HG02588 (cell line): ENCODE measurements around the gene B4GALT6.
A peak's percentile ranks its signal among the peaks of the same experiment; 100 is the strongest.
"Not testable (repeated sequence)": the region's sequence is repeated elsewhere in the genome, so short reads cannot be mapped to it uniquely, and the experiment has no call there.

ENCODE experiments used
- ATAC-seq: cut with Tn5 transposase; IDR thresholded peaks from one replicate; pipeline ENCODE4 v1.9.1; 2021; ENCODE audit warnings: mild to moderate bottlenecking, moderate library complexity; ENCODE audit not compliant: unreplicated experiment

B4GALT6 gene

GRCh38 chr18:31684279-31685096, at the start of gene B4GALT6:
Gene B4GALT6, minus strand, starts transcription at chr18:31684581. Its CDS starts 155 bp downstream, at chr18:31684426.
- ATAC-seq, result peak; percentile 36

GRCh38 chr18:31731628-31732027, 47.2 kb upstream of the B4GALT6 start:
- ATAC-seq, result no peak

GRCh38 chr18:31729196-31729595, 44.8 kb upstream of the B4GALT6 start:
- ATAC-seq, result not testable (repeated sequence)

- no peak for ATAC-seq
These were observed 39.8 kb upstream of the B4GALT6 start for GRCh38 chr18:31723990-31724711.

- no peak for ATAC-seq
These were observed 39.2 kb upstream of the B4GALT6 start for GRCh38 chr18:31723639-31723989.

- ATAC-seq, result peak; percentile 97
These were observed 38.1 kb upstream of the B4GALT6 start for GRCh38 chr18:31722369-31722957.

- ATAC-seq, result no peak
These were observed 37.2 kb upstream of the B4GALT6 start for GRCh38 chr18:31721601-31722000.

- no peak for ATAC-seq
These were observed 36.5 kb upstream of the B4GALT6 start for GRCh38 chr18:31720867-31721266.

GRCh38 chr18:31719363-31720006, 35.1 kb upstream of the B4GALT6 start:
- no peak for ATAC-seq

GRCh38 chr18:31718386-31718785, 34.0 kb upstream of the B4GALT6 start:
- ATAC-seq, result no peak

GRCh38 chr18:31716362-31716761, 32.0 kb upstream of the B4GALT6 start:
- ATAC-seq, result no peak

GRCh38 chr18:31711365-31712172, 27.2 kb upstream of the B4GALT6 start:
- ATAC-seq, result no peak

- ATAC-seq, result no peak
These were observed 26.4 kb upstream of the B4GALT6 start for GRCh38 chr18:31710826-31711225.

- no peak for ATAC-seq
These were observed 23.4 kb upstream of the B4GALT6 start for GRCh38 chr18:31707815-31708214.

- no peak for ATAC-seq
These were observed 18.1 kb upstream of the B4GALT6 start for GRCh38 chr18:31702449-31702848.

GRCh38 chr18:31701744-31702143, 17.4 kb upstream of the B4GALT6 start:
- no peak for ATAC-seq

- no peak for ATAC-seq
These were observed 16.6 kb upstream of the B4GALT6 start for GRCh38 chr18:31700990-31701389.

- no peak for ATAC-seq
These were observed 13.2 kb upstream of the B4GALT6 start for GRCh38 chr18:31697351-31698298.

- no peak for ATAC-seq
These were observed 11.6 kb upstream of the B4GALT6 start for GRCh38 chr18:31695989-31696388.
